MM.1S (cell line): ENCODE data around the gene ZNF30.

ENCODE experiments used
- CTCF ChIP-seq: fragments of 300-600 bp; sonication (generic); IDR thresholded peaks from 2 replicates; pipeline ENCODE4 v1.5.1; 2016; ENCODE audit warnings: antibody characterized with exemption, low read length, mixed read lengths
- EZH2 ChIP-seq: fragments of 300-600 bp; sonication (generic); optimal IDR thresholded peaks from 2 replicates; pipeline ENCODE3; 2017; ENCODE audit warnings: low read depth, mild to moderate bottlenecking, antibody characterized with exemption, low read length, mixed read lengths
- EZH2phosphoT487 ChIP-seq: fragments of 300-600 bp; sonication (generic); IDR thresholded peaks from 2 replicates; pipeline ENCODE4 v1.6.1; 2018; ENCODE audit warnings: antibody characterized with exemption, low read length

- TF ChIP-seq CTCF (no peak), EZH2phosphoT487 (no peak), EZH2 (no peak)
These were observed 47.1 kb upstream of the ZNF30 start for GRCh38 chr19:34879563-34879962.
